NCI-H2196 (cell line): Measurements from ENCODE around the gene BIVM.

Source experiments
- DNase-seq: peaks from one replicate; lab custom pipeline; 2025; ENCODE audit not compliant: unreplicated experiment; lab: John Stamatoyannopoulos, UW

Gene BIVM

DNA sequence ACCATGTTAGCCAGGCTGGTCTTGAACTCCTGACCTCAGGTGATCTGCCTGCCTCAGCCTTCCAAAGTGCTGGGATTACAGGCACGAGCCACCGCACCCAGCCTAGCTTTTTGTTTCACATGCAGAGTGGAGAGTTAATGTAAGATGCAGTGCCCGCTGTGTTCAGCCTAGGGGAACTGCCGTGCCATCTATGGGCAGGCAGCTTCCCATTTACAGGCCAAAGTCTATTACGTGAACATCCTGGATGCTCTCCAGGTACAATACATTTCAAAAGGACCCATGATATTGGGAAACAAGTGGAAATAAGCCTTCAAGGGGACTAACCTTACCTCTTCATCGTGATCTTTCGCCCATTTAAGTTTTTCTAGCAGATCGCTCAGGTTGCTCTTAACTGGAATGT is 10.2 kb upstream of the BIVM start:
- DNase-seq: no peak

GRCh38 chr13:102792396-102792795 is 6.5 kb upstream of the BIVM start:
- DNase-seq: no peak

GRCh38 chr13:102793611-102794355 is 5.1 kb upstream of the BIVM start:
- DNase-seq: no peak

- no peak for DNase-seq
Observed at GRCh38 chr13:102799426-102800144, 666 bp downstream of the BIVM start.

GRCh38 chr13:102800145-102801041 is 1.5 kb downstream of the BIVM start:
- peak; percentile 40 for DNase-seq

- DNase-seq: no peak
Observed at GRCh38 chr13:102805680-102806079, 6.8 kb downstream of the BIVM start.

GRCh38 chr13:102807699-102808098 is 8.8 kb downstream of the BIVM start:
- DNase-seq: no peak

- no peak for DNase-seq
Observed at GRCh38 chr13:102812611-102813287, 13.8 kb downstream of the BIVM start.

GRCh38 chr13:102814025-102814607 is 15.2 kb downstream of the BIVM start:
- DNase-seq: no peak

GRCh38 chr13:102814793-102815192 is 15.9 kb downstream of the BIVM start:
- no peak for DNase-seq

GRCh38 chr13:102815788-102816187 is 16.9 kb downstream of the BIVM start:
- no peak for DNase-seq

GRCh38 chr13:102816708-102817107 is 17.8 kb downstream of the BIVM start:
- no peak for DNase-seq

DNA sequence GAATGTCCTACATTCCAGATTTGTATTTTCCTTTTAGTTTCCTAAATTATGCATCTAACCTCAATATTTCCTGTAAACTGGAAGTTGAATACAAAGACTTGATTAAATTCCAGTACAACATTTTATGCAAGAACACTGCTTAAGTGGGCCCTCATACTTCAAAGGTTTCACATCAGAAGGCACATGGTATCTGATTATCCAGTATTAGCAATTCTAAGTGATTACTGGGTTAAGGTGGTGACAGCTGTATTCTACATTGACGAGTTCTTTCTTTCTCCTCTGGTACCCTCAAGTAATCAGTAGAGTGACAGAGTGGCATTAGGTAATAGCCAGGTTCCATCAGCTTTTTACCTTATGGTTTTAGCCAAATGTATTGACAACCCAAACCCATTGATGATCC is 18.3 kb downstream of the BIVM start:
- no peak for DNase-seq

GRCh38 chr13:102817907-102818306 is 19.0 kb downstream of the BIVM start:
- no peak for DNase-seq

- no peak for DNase-seq
Observed at GRCh38 chr13:102825400-102825799, 26.5 kb downstream of the BIVM start.

GRCh38 chr13:102825921-102826706 is 27.2 kb downstream of the BIVM start:
- DNase-seq: no peak

GRCh38 chr13:102830646-102831045 is 31.7 kb downstream of the BIVM start:
- peak; percentile 1 for DNase-seq

DNA sequence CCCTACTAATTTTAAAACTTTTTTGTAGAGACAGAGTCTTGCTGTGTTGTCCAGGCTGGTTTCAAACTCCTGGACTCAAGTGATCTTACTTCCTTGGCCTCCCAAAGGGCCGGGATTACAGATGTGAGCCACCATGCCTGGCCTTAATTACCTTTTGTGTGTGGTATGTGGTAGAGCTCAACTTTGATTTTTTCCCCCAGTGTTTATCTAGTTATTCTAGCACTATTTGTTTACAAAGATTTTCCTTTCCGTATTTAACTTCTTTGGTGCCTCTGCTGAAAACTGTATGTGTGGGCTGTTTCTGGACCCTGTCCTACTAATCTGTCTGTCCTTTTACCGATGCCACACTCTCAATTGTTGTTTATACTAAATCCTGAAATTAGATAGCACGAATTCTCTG is 37.6 kb downstream of the BIVM start:
- no peak for DNase-seq

- DNase-seq: no peak
Observed at GRCh38 chr13:102838273-102838672, 39.4 kb downstream of the BIVM start.

DNA sequence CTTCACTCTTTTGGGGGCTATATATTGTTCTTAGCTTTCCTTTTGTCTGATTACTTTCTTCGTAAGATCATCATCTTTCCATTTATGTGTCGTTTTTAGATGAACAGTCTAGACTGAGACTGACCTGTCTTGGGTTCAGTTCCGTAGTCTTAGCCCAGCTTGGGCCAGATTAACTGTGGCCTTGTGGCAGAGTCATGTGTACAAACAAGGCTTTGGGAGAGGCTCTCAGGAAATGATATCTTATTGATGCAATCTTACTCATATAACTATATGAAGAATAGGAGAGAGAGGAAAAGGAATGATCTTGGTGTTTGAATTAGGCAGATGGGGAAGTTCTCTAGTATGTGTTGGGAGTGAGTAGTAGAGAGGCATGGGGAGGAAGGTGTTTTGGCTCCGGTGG is 40.1 kb downstream of the BIVM start:
- DNase-seq: no peak
